Measurements from ENCODE around the gene LMAN2. TPM values are rescaled to one million over a fixed set of nuclear protein-coding genes. Genes with fewer than 3 reads are reported as not detected.
A peak's percentile ranks its signal among the peaks of the same experiment; 100 is the strongest.

Gene LMAN2
- polyA plus RNA-seq, 3 donors = 148 to 275 (median 259) TPM

DNA sequence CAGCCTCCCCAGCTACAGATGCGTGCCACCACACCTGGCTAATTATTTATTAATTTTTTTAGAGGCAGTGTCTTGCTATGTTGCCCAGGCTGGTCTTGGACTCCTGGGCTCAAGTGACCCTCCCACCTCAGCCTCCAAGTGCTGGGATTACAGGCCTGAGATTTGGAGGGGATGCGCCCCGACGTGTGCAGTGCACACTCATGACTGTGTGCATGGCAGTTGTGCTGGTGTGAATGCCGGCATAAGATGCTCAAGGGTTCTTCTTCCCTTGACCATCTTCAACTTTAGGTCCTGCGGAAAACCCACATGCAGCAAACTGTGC lies 29.3 kb upstream of the LMAN2 start:
- Mint-ChIP-seq H3K27ac (no peak overlapping the region), H3K4me1 (peaks cover 17% of the 10 kb centered on the region), H3K4me3 (no peak overlapping the region), H3K27me3 (ENCODE audit: low read depth in 3 of 3) (peaks cover 21 to 30% (median 24%) of the 10 kb centered on the region in 3 donors), H3K36me3 (no peaks in the 10 kb centered on the region), H3K9me3 (peaks cover 0 to 2% (median 0%) of the 10 kb centered on the region in 7 donors)
- no peak for TF ChIP-seq CTCF (IDR thresholded peaks at IDR 0.05)
- no peak overlapping the region for H2AFZ ChIP-seq (ENCODE audit: insufficient read depth, low read depth, low read length, poor library complexity, severe bottlenecking)
- intact Hi-C loops (cut with micrococcal nuclease) = no loop called here
- no peak overlapping the region for H3K27ac ChIP-seq (ENCODE audit: low read depth in 1 of 2, low read length in 2 of 2)
- no peaks in the 10 kb centered on the region for H3K9me3 ChIP-seq (replicated peaks in 1 of 2; ENCODE audit: control insufficient read depth in 1 of 2, insufficient read depth in 1 of 2, low read length in 2 of 2)
- H3K4me1 ChIP-seq (ENCODE audit: control insufficient read depth in 1 of 2, insufficient read depth in 2 of 2, low read length in 2 of 2) = peaks cover 3% of the 10 kb centered on the region in 2 donors
- no peaks in the 10 kb centered on the region for H3K27me3 ChIP-seq (ENCODE audit: control insufficient read depth in 2 of 2, insufficient read depth in 2 of 2, low read length in 2 of 2)
- H3K79me2 ChIP-seq (ENCODE audit: insufficient read depth, low read length) = no peaks in the 10 kb centered on the region
- DNase-seq = no peak
- no peak overlapping the region for H3K9ac ChIP-seq (ENCODE audit: insufficient read depth, low read length, poor library complexity, severe bottlenecking)
- 100% methylated on average over 1 of the region's 6 CpGs for WGBS (ENCODE audit: insufficient coverage)
- H4K20me1 ChIP-seq (ENCODE audit: insufficient read depth, low read length) = no peaks in the 10 kb centered on the region
- no peak overlapping the region for H3K4me2 ChIP-seq (replicated peaks; ENCODE audit: extremely low read depth, low read length, poor library complexity, severe bottlenecking)
- no peaks in the 10 kb centered on the region for H3K36me3 ChIP-seq (replicated peaks in 1 of 2; ENCODE audit: control insufficient read depth in 1 of 2, insufficient read depth in 2 of 2, low read length in 2 of 2)
- no peak overlapping the region for H3K4me3 ChIP-seq (replicated peaks in 1 of 3; ENCODE audit: low read depth in 2 of 3, low read length in 3 of 3)

GRCh38 chr5:177378884-177379883 lies 27.7 kb upstream of the LMAN2 start:
- H3K9me3 ChIP-seq (replicated peaks in 1 of 2; ENCODE audit: control insufficient read depth in 1 of 2, insufficient read depth in 1 of 2, low read length in 2 of 2) = no peaks in the 10 kb centered on the region
- no peak overlapping the region for H3K4me2 ChIP-seq (replicated peaks; ENCODE audit: extremely low read depth, low read length, poor library complexity, severe bottlenecking)
- H3K27me3 Mint-ChIP-seq (ENCODE audit: low read depth in 3 of 3) = peaks cover 11 to 30% (median 18%) of the 10 kb centered on the region in 3 donors
- TF ChIP-seq CTCF (IDR thresholded peaks at IDR 0.05) = no peak
- H3K27me3 ChIP-seq (ENCODE audit: control insufficient read depth in 2 of 2, insufficient read depth in 2 of 2, low read length in 2 of 2) = no peaks in the 10 kb centered on the region
- peaks cover 4% of the 10 kb centered on the region in 2 donors for H3K36me3 Mint-ChIP-seq
- peaks cover 3% of the 10 kb centered on the region in 2 donors for H3K4me1 ChIP-seq (ENCODE audit: control insufficient read depth in 1 of 2, insufficient read depth in 2 of 2, low read length in 2 of 2)
- H3K79me2 ChIP-seq (ENCODE audit: insufficient read depth, low read length) = no peaks in the 10 kb centered on the region
- 83% methylated on average over 9 of the region's 15 CpGs for WGBS (ENCODE audit: insufficient coverage)
- H3K4me3 Mint-ChIP-seq = no peak overlapping the region
- peaks cover 14% of the 10 kb centered on the region for H3K4me1 Mint-ChIP-seq
- intact Hi-C loops (cut with micrococcal nuclease) = loop anchor here in 1 of 2 donors (10.0 kb wide), 1 partner anchor 686 kb away; no protein-coding TSS in a partner anchor
- DNase-seq = peak in 1 of 3 donors; percentile 47
- no peak overlapping the region for H2AFZ ChIP-seq (ENCODE audit: insufficient read depth, low read depth, low read length, poor library complexity, severe bottlenecking)
- peak overlapping the region in 2 of 7 donors; percentile 39 to 86 for H3K27ac Mint-ChIP-seq
- H3K36me3 ChIP-seq (replicated peaks in 1 of 2; ENCODE audit: control insufficient read depth in 1 of 2, insufficient read depth in 2 of 2, low read length in 2 of 2) = peaks cover 0 to 1% of the 10 kb centered on the region in 2 donors
- peaks cover under 1% of the 10 kb centered on the region for H4K20me1 ChIP-seq (ENCODE audit: insufficient read depth, low read length)
- no peak overlapping the region for H3K4me3 ChIP-seq (replicated peaks in 1 of 3; ENCODE audit: low read depth in 2 of 3, low read length in 3 of 3)
- peaks cover 0 to 2% (median 0%) of the 10 kb centered on the region in 7 donors for H3K9me3 Mint-ChIP-seq
- no peak overlapping the region for H3K9ac ChIP-seq (ENCODE audit: insufficient read depth, low read length, poor library complexity, severe bottlenecking)
- no peak overlapping the region for H3K27ac ChIP-seq (ENCODE audit: low read depth in 1 of 2, low read length in 2 of 2)
